OCI-LY7 (cell line): Measurements from ENCODE around the gene PTPRZ1. TPM values are rescaled to one million over a fixed set of nuclear protein-coding genes. Genes with fewer than 3 reads are reported as not detected.

Experiments used
- BruUV-seq: library from RNA; stranded (reverse); fragments of 400-500 nt; replicated peaks from 2 replicates; lab custom pipeline; 2021; lab: Mats Ljungman, UMichigan
- CTCF ChIA-PET: fragments of 300-600 bp; sonication (Branson Sonifier 250); formaldehyde crosslinking; loops from one replicate; lab custom pipeline; 2022; ENCODE audit warnings: antibody characterized with exemption; ENCODE audit not compliant: unreplicated experiment; lab: Charles Lee
- POLR2A ChIA-PET: fragments of 300-600 bp; sonication (Branson Sonifier 250); formaldehyde crosslinking; loops from one replicate; lab custom pipeline; 2022; ENCODE audit warnings: antibody characterized with exemption; lab: Charles Lee
- DNase-seq: peaks from one replicate; pipeline ENCODE4 v3.0.0-alpha.2; 2015; ENCODE audit warnings: low spot score
- H2AFZ ChIP-seq: fragments of 200-600 bp; sonication (generic), shearing (Covaris generic); 2 replicates; pipeline ENCODE4 v1.6.1; 2014; ENCODE audit warnings: mild to moderate bottlenecking, antibody characterized with exemption, low read length, moderate library complexity
- H3K27ac ChIP-seq: fragments of 200-600 bp; sonication (generic); 2 replicates; pipeline ENCODE4 v1.5.1; 2014; ENCODE audit warnings: mixed run types, low read depth, mild to moderate bottlenecking, moderate library complexity, low read length, inconsistent platforms; ENCODE audit not compliant: poor library complexity, severe bottlenecking
- H3K36me3 ChIP-seq: fragments of 200-600 bp; sonication (generic); 2 replicates; pipeline ENCODE4 v1.6.1; 2014; ENCODE audit warnings: mild to moderate bottlenecking, antibody characterized with exemption, low read length, moderate library complexity, mixed read lengths; ENCODE audit not compliant: insufficient read depth
- H3K4me1 ChIP-seq: fragments of 200-600 bp; sonication (generic); 2 replicates; pipeline ENCODE4 v1.5.1; 2014; ENCODE audit warnings: mild to moderate bottlenecking, low read length; ENCODE audit not compliant: insufficient read depth, poor library complexity, severe bottlenecking
- H3K4me2 ChIP-seq: fragments of 200-600 bp; sonication (generic); 2 replicates; pipeline ENCODE4 v1.6.1; 2014; ENCODE audit warnings: mild to moderate bottlenecking, low read length
- H3K4me3 ChIP-seq: fragments of 200-600 bp; sonication (generic); 2 replicates; pipeline ENCODE4 v1.5.1; 2014; ENCODE audit warnings: mild to moderate bottlenecking, low read depth, low read length; ENCODE audit not compliant: poor library complexity, severe bottlenecking
- H3K79me2 ChIP-seq: fragments of 200-600 bp; sonication (generic); 2 replicates; pipeline ENCODE4 v1.6.1; 2016; ENCODE audit warnings: low read depth, mild to moderate bottlenecking, low read length, moderate library complexity, mixed read lengths; ENCODE audit not compliant: insufficient read depth
- H3K9me2 ChIP-seq: fragments of 200-600 bp; sonication (generic); 2 replicates; pipeline ENCODE4 v1.6.1; 2016; ENCODE audit warnings: mild to moderate bottlenecking, low read length, mixed read lengths; ENCODE audit not compliant: insufficient read depth
- H3K9me3 ChIP-seq: fragments of 200-600 bp; sonication (generic); 2 replicates; pipeline ENCODE4 v1.6.1; 2014; ENCODE audit warnings: mild to moderate bottlenecking, mixed run types, low read length, mixed read lengths
- H4K20me1 ChIP-seq: fragments of 200-600 bp; sonication (generic); 2 replicates; pipeline ENCODE4 v1.6.1; 2014; ENCODE audit warnings: mild to moderate bottlenecking, antibody characterized with exemption, low read length, moderate library complexity, mixed read lengths; ENCODE audit not compliant: insufficient read depth
- EZH2phosphoT487 ChIP-seq: fragments of 200-600 bp; sonication (generic); IDR thresholded peaks from 2 replicates; pipeline ENCODE4 v1.6.1; 2018; ENCODE audit warnings: low read depth, borderline replicate concordance, mild to moderate bottlenecking, mixed run types, antibody characterized with exemption, low read length, moderate library complexity, mixed read lengths
- intact Hi-C: fragments of 100-400 bp; cut with micrococcal nuclease; formaldehyde crosslinking; loops from one replicate; pipeline ENCODE4 v1.10.0; 2022; ENCODE audit not compliant: unreplicated experiment
- total RNA-seq, 2 experiments: library from RNA; depleted of rRNA in 1 of 2; stranded (reverse); fragments of >200 nt in 1 of 2; shearing (Covaris generic) in 1 of 2; gene quantifications; 2 replicates each; pipeline ENCODE4 v1.2.3, GENCODE V29; 2014 to 2022
- TF ChIP-seq, protein P1 (sequence below): fragments of 200-600 bp; sonication (generic); conservative IDR thresholded peaks from 2 replicates; pipeline ENCODE4 v1.5.1; 2014; ENCODE audit warnings: mild to moderate bottlenecking, antibody characterized with exemption, low read length, moderate library complexity, mixed read lengths

PTPRZ1 gene
- total RNA-seq, 2 experiments from 2014 or later = not detected

DNA sequence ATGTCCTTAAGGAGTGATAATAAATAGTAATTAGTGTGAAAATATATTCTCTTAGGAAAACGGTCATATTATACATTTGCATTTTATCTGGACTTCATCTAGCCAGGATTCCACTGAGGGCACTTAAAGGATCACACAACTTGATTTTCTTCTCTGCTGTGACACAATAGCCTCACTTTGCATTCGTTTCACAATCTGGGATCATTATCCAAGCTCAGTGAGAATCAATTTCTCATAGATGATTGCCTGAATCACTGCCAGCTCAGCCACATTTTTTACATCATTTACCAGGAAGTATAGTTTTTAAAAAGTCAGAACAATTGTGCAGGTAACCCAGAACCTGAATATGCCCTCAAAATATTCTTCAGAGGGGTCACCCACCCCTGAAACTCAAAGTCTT is 68.9 kb downstream of the PTPRZ1 start:
- POLR2A ChIA-PET = interaction anchor here (1.1 kb wide), 1 partner anchor 9 kb away, joined by 3 read pairs; no protein-coding TSS in a partner anchor
- intact Hi-C loops = no loop called here
- Histone ChIP-seq H3K4me2 (no peak overlapping the region), H2AFZ (no peak overlapping the region), H3K9me3 (no peaks in the 10 kb centered on the region), H3K4me1 (no peaks in the 10 kb centered on the region), H4K20me1 (no peaks in the 10 kb centered on the region; the same call in 1 of the 2 replicates), H3K9me2 (no peaks in the 10 kb centered on the region), H3K4me3 (no peak overlapping the region), H3K36me3 (no peaks in the 10 kb centered on the region), H3K79me2 (no peaks in the 10 kb centered on the region), H3K27ac (no peak overlapping the region)
- DNase-seq = no peak
- CTCF ChIA-PET = no interaction called here
- TF ChIP-seq, protein P1, sequence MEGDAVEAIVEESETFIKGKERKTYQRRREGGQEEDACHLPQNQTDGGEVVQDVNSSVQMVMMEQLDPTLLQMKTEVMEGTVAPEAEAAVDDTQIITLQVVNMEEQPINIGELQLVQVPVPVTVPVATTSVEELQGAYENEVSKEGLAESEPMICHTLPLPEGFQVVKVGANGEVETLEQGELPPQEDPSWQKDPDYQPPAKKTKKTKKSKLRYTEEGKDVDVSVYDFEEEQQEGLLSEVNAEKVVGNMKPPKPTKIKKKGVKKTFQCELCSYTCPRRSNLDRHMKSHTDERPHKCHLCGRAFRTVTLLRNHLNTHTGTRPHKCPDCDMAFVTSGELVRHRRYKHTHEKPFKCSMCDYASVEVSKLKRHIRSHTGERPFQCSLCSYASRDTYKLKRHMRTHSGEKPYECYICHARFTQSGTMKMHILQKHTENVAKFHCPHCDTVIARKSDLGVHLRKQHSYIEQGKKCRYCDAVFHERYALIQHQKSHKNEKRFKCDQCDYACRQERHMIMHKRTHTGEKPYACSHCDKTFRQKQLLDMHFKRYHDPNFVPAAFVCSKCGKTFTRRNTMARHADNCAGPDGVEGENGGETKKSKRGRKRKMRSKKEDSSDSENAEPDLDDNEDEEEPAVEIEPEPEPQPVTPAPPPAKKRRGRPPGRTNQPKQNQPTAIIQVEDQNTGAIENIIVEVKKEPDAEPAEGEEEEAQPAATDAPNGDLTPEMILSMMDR = no peak
- TF ChIP-seq EZH2phosphoT487 = no peak
- no TSS peak for BruUV-seq

DNA sequence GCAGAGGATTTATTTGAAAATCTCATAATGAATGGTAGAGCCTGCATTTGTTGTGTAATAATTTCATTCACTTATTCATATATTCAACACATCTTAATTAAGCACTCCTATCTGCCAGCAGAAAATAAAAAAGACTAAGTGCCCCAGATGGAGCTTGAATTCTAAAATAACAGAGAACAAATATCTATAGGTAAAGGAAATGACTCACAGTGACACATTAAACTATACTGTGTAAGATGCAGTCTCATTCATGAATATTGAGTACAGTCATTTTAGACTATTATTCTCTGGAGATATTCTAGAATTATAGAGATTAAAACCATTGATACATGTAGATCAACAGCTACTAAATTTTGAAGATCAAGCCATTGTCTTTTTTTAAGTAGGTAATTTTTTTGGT is 72.1 kb downstream of the PTPRZ1 start:
- CTCF ChIA-PET = no interaction called here
- TF ChIP-seq, protein P1 = no peak
- no peak for TF ChIP-seq EZH2phosphoT487
- Histone ChIP-seq H3K4me3 (no peak overlapping the region), H3K9me3 (no peaks in the 10 kb centered on the region), H3K27ac (no peak overlapping the region), H3K79me2 (no peaks in the 10 kb centered on the region), H3K4me1 (no peaks in the 10 kb centered on the region), H2AFZ (no peak overlapping the region), H4K20me1 (no peaks in the 10 kb centered on the region), H3K4me2 (no peak overlapping the region), H3K9me2 (no peaks in the 10 kb centered on the region), H3K36me3 (no peaks in the 10 kb centered on the region)
- POLR2A ChIA-PET = interaction anchor here (0.7 kb wide), 1 partner anchor 17 kb away, joined by 3 read pairs; no protein-coding TSS in a partner anchor
- DNase-seq = no peak
- intact Hi-C loops = no loop called here
- no TSS peak for BruUV-seq

DNA sequence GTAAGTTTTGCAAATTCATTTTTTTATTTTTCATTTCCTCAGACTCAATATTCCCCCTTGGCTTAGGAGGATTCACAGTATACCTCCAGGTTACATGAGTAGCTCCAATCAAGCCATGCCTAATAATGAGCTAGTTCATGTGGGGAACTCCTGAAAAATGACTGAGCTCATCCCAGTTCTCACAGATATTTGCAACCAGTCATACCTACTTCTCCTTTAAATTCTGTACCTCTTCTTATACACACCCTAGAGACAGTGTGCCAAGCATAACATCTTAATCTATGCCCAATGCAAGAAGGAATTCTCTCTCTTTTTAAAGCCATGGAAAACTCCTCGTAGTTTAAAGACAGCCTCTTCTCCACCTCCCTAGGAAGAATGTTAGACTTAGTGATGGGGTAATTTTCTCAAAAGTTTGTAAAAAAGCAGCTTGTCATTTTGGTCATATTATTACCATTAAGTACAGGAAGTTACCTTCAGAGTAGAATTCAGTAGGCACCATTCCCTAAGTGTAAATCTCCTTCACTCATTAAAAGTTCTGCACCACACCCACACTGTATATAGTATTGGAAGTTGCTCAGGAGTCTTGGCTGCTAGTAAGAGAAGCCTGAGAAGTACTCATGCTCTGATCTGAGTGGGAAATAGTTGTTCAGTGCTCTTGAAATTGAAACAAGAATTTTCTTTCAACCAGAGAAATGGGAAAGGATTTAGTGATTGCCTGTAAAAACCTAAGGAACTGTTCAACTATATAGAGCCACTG is 72.7 kb downstream of the PTPRZ1 start:
- H3K4me2 ChIP-seq = no peak overlapping the region
- CTCF ChIA-PET = no interaction called here
- no peak overlapping the region for H2AFZ ChIP-seq

More for the DNA sequence above, 72.7 kb downstream of the PTPRZ1 start:
- no peaks in the 10 kb centered on the region for H3K4me1 ChIP-seq
- TF ChIP-seq EZH2phosphoT487 = no peak
- TF ChIP-seq, protein P1 = no peak
- POLR2A ChIA-PET = interaction anchor here (0.7 kb wide), 1 partner anchor 17 kb away, joined by 3 read pairs; no protein-coding TSS in a partner anchor
- no peak overlapping the region for H3K27ac ChIP-seq
- BruUV-seq = no TSS peak
- intact Hi-C loops = no loop called here
- H3K9me2 ChIP-seq = no peaks in the 10 kb centered on the region
- H3K4me3 ChIP-seq = no peak overlapping the region
- H3K36me3 ChIP-seq = no peaks in the 10 kb centered on the region
- H3K79me2 ChIP-seq = no peaks in the 10 kb centered on the region
- H3K9me3 ChIP-seq = no peaks in the 10 kb centered on the region
- H4K20me1 ChIP-seq = no peaks in the 10 kb centered on the region
- no peak for DNase-seq
